PFSK-1 (cell line): ENCODE data around the gene MTFR2.

Source experiments
- FOXP2 ChIP-seq: optimal IDR thresholded peaks from 2 replicates; pipeline ENCODE3; 2011; ENCODE audit warnings: borderline replicate concordance, control low read depth, inconsistent platforms; ENCODE audit not compliant: insufficient read depth; ENCODE audit errors: extremely low read length, extremely low read depth
- POLR2AphosphoS5 ChIP-seq: IDR thresholded peaks from 2 replicates; pipeline ENCODE4 v1.6.1; 2012; ENCODE audit warnings: low read depth, mild to moderate bottlenecking, control low read depth, low read length, moderate library complexity
- REST ChIP-seq, 2 experiments: IDR thresholded peaks; 2 replicates each; pipeline versions ENCODE4 v1.6.1 to v1.8.0; 2011 to 2012; ENCODE audit warnings: low read depth in 2 of 2, low read length in 2 of 2, control low read depth in 1 of 2, inconsistent platforms in 1 of 2, mild to moderate bottlenecking in 1 of 2, moderate library complexity in 1 of 2; ENCODE audit not compliant: insufficient read depth in 1 of 2
- SIN3A ChIP-seq: IDR thresholded peaks from 2 replicates; pipeline ENCODE4 v1.6.1; 2012; ENCODE audit warnings: mild to moderate bottlenecking, low read length, moderate library complexity, borderline replicate concordance; ENCODE audit not compliant: insufficient read depth
- TAF1 ChIP-seq: IDR thresholded peaks from 2 replicates; pipeline ENCODE4 v1.6.1; 2012; ENCODE audit warnings: low read length, control low read depth, borderline replicate concordance; ENCODE audit not compliant: insufficient read depth

- TF ChIP-seq REST (IDR thresholded peaks at IDR 0.05; ENCODE audit: insufficient read depth in 1 of 2, low read depth in 2 of 2, low read length in 2 of 2) (no peak), TAF1 (no peak), SIN3A (no peak), POLR2AphosphoS5 (no peak), FOXP2 (no peak)
Observed at GRCh38 chr6:136184738-136185137, 65.4 kb downstream of the MTFR2 start.
